GM20000 (cell line): ENCODE data around the gene CEP85L.

ENCODE experiments used
- DNase-seq: peaks from one replicate; pipeline ENCODE4 v3.0.0; 2012; ENCODE audit warnings: low spot score
- TF ChIP-seq, protein P1 (sequence below): IDR thresholded peaks from 2 replicates; pipeline ENCODE4 v1.5.1; 2012; ENCODE audit warnings: mild to moderate bottlenecking, control low read depth; ENCODE audit errors: extremely low read depth, missing control alignments

The CEP85L gene

DNA sequence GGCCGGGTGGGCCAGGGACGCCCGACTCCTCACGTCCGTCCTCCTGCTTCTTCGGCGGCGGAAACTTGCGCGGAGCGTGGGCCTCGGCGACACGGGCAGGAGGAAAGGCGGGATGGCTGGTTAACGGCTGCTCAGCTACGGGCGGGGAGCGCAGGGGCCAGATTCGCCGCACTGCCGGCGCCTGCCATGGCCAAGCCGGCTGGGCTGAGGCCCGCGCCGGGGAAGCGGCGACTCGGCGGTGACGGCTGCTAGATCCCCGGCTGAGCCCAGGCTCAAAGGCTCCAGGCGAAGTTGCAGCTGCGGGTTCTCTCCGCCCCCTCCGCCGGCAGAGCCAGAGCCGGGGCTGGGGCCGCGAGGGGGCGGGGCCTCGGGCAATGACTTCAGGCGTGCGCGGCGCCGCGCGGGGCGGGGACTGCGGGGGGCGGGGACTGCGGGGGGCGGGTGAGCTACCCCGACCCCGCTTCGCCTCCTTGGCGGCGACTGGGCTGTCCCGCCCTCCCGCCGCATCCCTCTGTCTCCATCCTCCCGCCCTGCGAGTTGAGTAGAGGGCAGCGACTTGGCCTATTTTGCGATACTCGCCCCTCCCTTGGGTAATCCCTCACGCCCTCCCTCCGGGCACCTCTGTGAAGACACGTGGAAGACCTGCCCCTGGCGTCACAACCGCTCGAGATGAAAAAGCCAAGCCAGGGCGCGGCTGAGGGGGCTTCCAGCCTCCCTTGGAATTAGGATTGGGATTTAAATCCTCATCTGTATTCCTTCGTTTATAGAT is at the start of gene CEP85L:
CEP85L (minus strand) TSS at position 310 of the 769 bp plus-strand sequence. CDS start 322 bp downstream, outside the sequence.
- DNase-seq, result peak; percentile 98
- TF ChIP-seq, protein P1, sequence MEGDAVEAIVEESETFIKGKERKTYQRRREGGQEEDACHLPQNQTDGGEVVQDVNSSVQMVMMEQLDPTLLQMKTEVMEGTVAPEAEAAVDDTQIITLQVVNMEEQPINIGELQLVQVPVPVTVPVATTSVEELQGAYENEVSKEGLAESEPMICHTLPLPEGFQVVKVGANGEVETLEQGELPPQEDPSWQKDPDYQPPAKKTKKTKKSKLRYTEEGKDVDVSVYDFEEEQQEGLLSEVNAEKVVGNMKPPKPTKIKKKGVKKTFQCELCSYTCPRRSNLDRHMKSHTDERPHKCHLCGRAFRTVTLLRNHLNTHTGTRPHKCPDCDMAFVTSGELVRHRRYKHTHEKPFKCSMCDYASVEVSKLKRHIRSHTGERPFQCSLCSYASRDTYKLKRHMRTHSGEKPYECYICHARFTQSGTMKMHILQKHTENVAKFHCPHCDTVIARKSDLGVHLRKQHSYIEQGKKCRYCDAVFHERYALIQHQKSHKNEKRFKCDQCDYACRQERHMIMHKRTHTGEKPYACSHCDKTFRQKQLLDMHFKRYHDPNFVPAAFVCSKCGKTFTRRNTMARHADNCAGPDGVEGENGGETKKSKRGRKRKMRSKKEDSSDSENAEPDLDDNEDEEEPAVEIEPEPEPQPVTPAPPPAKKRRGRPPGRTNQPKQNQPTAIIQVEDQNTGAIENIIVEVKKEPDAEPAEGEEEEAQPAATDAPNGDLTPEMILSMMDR, result no peak

GRCh38 chr6:118700531-118700930 is 49.1 kb upstream of the CEP85L start:
- TF ChIP-seq, protein P1, result no peak
- no peak for DNase-seq

- TF ChIP-seq, protein P1, result no peak
- DNase-seq, result no peak
These were observed 46.2 kb upstream of the CEP85L start for GRCh38 chr6:118697554-118697953.

DNA sequence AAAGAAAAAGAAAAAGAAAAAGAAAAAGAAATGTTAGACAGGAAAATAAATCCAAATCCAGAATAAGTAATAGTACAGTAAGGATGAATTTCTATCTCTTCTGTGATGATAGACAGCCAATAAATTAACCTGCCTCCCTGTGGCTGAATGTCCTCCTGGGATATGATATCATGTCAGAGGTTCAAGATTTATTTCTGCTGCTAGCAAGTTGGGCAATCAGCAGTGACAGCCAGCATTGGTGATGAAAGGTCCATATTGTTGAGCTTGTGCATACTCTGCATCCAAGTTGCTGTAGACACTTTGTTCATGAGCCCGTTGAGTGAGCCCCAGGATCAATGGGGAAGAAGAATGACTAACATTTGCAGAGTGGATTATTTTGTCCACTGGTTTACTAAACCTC is 44.9 kb upstream of the CEP85L start:
- DNase-seq, result no peak
- TF ChIP-seq, protein P1, result no peak

GRCh38 chr6:118693562-118693961 is 42.2 kb upstream of the CEP85L start:
- DNase-seq, result no peak
- TF ChIP-seq, protein P1, result no peak

- TF ChIP-seq, protein P1, result no peak
- DNase-seq, result no peak
These were observed 34.5 kb upstream of the CEP85L start for GRCh38 chr6:118685823-118686449.
